Hepatocyte (in vitro differentiated cells): Measurements from ENCODE around the gene RFT1. TPM values are rescaled to one million over a fixed set of nuclear protein-coding genes. Genes with fewer than 3 reads are reported as not detected.

Experiments
- DNase-seq: peaks from one replicate; pipeline ENCODE4 v3.0.0-alpha.2; 2016; ENCODE audit warnings: low spot score
- H2AFZ ChIP-seq: fragments of 200-600 bp; sonication (generic); 2 replicates; pipeline ENCODE4 v1.6.0; 2016; ENCODE audit warnings: antibody characterized with exemption, mild to moderate bottlenecking
- H3K27ac ChIP-seq: fragments of 200-600 bp; sonication (generic); 2 replicates; pipeline ENCODE4 v1.5.1; 2016; ENCODE audit warnings: mild to moderate bottlenecking
- H3K27me3 ChIP-seq: fragments of 200-600 bp; sonication (generic); 2 replicates; pipeline ENCODE4 v1.6.1; 2016
- H3K36me3 ChIP-seq: fragments of 200-600 bp; sonication (generic); replicated peaks from 2 replicates; pipeline ENCODE4 v1.5.1; 2016; ENCODE audit warnings: low read depth; ENCODE audit not compliant: insufficient read depth
- H3K4me1 ChIP-seq: fragments of 200-600 bp; sonication (generic); 2 replicates; pipeline ENCODE4 v1.5.1; 2016; ENCODE audit warnings: mild to moderate bottlenecking, moderate library complexity; ENCODE audit not compliant: insufficient read depth
- H3K4me2 ChIP-seq: fragments of 200-600 bp; sonication (generic); 2 replicates; pipeline ENCODE4 v1.6.0; 2016
- H3K4me3 ChIP-seq: fragments of 200-600 bp; sonication (generic); 2 replicates; pipeline ENCODE4 v1.5.1; 2016; ENCODE audit warnings: mild to moderate bottlenecking
- H3K79me2 ChIP-seq: fragments of 200-600 bp; sonication (generic); 2 replicates; pipeline ENCODE4 v1.6.0; 2017; ENCODE audit warnings: mild to moderate bottlenecking
- H3K9me2 ChIP-seq: fragments of 200-600 bp; sonication (generic); replicated peaks from 2 replicates; pipeline ENCODE4 v1.6.0; 2017; ENCODE audit warnings: mild to moderate bottlenecking; ENCODE audit not compliant: insufficient read depth
- H3K9me3 ChIP-seq: fragments of 200-600 bp; sonication (generic); 2 replicates; pipeline ENCODE4 v1.5.1; 2016; ENCODE audit warnings: low read depth, mild to moderate bottlenecking
- H4K20me1 ChIP-seq: fragments of 200-600 bp; sonication (generic); 2 replicates; pipeline ENCODE4 v1.6.0; 2016; ENCODE audit warnings: mild to moderate bottlenecking; ENCODE audit not compliant: insufficient read depth, poor library complexity, severe bottlenecking
- EZH2 ChIP-seq: fragments of 200-600 bp; sonication (generic); IDR thresholded peaks from 2 replicates; pipeline ENCODE4 v1.6.1; 2016; ENCODE audit warnings: antibody characterized with exemption, mild to moderate bottlenecking, borderline replicate concordance
- EZH2phosphoT487 ChIP-seq: fragments of 200-600 bp; sonication (generic); IDR thresholded peaks from one replicate; pipeline ENCODE4 v1.6.1; 2018; ENCODE audit warnings: antibody characterized with exemption, mild to moderate bottlenecking, low read depth, moderate library complexity; ENCODE audit not compliant: unreplicated experiment, severe bottlenecking
- WGBS: methylation state at CpG from one replicate; pipeline ENCODE4 v1.1.6; 2016; ENCODE audit warnings: low lambda C conversion rate; ENCODE audit errors: missing lambda C conversion rate; 5-methylcytosine and 5-hydroxymethylcytosine counted together
- polyA plus RNA-seq: library from polyadenylated mRNA; unstranded; fragments of >200 nt; fragmentation: Nextera tagmentation; extraction: Ambion mirVana; gene quantifications from 2 replicates; pipeline ENCODE4 v1.2.1, GENCODE V29; 2016
- total RNA-seq: library from RNA; depleted of rRNA; stranded (reverse); fragments of >200 nt; gene quantifications from 2 replicates; pipeline ENCODE4 v1.2.3, GENCODE V29; 2014
- TF ChIP-seq, protein P1 (sequence below): fragments of 200-600 bp; sonication (generic); IDR thresholded peaks from 2 replicates; pipeline ENCODE4 v1.5.1; 2016; ENCODE audit warnings: antibody characterized with exemption, mild to moderate bottlenecking; ENCODE audit not compliant: poor library complexity

The RFT1 gene
- total and polyA plus RNA-seq, 2 experiments from 2014 or later, result 15.9 to 32.0 TPM

DNA sequence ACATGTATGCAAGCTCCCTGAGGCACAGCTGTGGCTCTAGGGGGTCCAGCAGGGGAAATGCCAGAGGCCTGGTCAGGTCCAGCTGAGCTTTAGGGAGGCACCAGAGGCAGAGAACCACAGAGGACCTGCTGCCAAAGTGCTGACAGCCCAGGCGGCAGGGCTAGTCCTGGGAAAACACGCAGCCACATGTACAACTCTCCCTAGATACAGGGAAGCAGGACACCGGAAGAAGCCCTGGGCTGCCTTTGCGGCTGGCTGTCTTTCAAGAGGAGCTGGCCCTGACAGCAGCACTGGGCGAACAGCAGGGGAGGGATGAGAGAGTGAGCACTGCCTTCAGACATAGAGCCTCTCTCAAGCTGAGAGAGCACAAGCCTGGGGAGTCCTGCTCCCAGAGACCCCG, 40.7 kb downstream of the RFT1 start:
- TF ChIP-seq EZH2phosphoT487, result no peak
- TF ChIP-seq EZH2, result no peak
- Histone ChIP-seq H4K20me1 (no peaks in the 10 kb centered on the region), H3K9me2 (no peaks in the 10 kb centered on the region), H3K27me3 (no peaks in the 10 kb centered on the region), H3K4me3 (no peak overlapping the region), H2AFZ (no peak overlapping the region), H3K27ac (no peak overlapping the region), H3K79me2 (no peaks in the 10 kb centered on the region), H3K36me3 (no peaks in the 10 kb centered on the region), H3K4me2 (no peak overlapping the region), H3K4me1 (peaks cover 15% of the 10 kb centered on the region), H3K9me3 (no peaks in the 10 kb centered on the region)
- 97% methylated on average over 6 of the region's 6 CpGs for WGBS
- DNase-seq, result no peak

DNA sequence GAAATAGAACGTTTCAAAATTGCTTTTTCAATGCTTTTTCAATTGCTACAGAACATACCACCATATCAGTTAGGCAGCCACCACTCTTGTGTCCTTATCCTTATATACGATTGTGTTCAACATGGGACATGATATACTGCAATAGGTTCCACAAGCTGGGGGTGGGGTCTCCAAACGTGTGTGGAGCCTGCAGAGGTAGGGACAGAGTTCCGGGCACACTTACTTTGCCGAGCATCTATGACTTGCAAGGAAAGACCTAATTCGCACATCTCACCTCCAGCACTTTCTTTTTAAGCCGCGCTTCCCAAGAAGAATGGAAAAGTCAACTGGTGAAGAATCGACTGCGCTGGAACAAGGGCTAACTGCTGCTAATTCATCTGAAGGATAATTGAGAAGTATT, 44.8 kb downstream of the RFT1 start:
- H3K4me2 ChIP-seq, result no peak overlapping the region
- no peaks in the 10 kb centered on the region for H3K9me3 ChIP-seq
- 87% methylated on average over 10 of the region's 10 CpGs for WGBS
- H4K20me1 ChIP-seq, result no peaks in the 10 kb centered on the region
- H3K9me2 ChIP-seq, result no peaks in the 10 kb centered on the region
- H3K4me1 ChIP-seq, result peaks cover 19% of the 10 kb centered on the region
- TF ChIP-seq, protein P1, sequence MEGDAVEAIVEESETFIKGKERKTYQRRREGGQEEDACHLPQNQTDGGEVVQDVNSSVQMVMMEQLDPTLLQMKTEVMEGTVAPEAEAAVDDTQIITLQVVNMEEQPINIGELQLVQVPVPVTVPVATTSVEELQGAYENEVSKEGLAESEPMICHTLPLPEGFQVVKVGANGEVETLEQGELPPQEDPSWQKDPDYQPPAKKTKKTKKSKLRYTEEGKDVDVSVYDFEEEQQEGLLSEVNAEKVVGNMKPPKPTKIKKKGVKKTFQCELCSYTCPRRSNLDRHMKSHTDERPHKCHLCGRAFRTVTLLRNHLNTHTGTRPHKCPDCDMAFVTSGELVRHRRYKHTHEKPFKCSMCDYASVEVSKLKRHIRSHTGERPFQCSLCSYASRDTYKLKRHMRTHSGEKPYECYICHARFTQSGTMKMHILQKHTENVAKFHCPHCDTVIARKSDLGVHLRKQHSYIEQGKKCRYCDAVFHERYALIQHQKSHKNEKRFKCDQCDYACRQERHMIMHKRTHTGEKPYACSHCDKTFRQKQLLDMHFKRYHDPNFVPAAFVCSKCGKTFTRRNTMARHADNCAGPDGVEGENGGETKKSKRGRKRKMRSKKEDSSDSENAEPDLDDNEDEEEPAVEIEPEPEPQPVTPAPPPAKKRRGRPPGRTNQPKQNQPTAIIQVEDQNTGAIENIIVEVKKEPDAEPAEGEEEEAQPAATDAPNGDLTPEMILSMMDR, result no peak
- no peak for TF ChIP-seq EZH2phosphoT487
- TF ChIP-seq EZH2, result no peak
- H3K27me3 ChIP-seq, result no peaks in the 10 kb centered on the region
- no peak overlapping the region for H3K4me3 ChIP-seq
- no peaks in the 10 kb centered on the region for H3K36me3 ChIP-seq
- DNase-seq, result no peak
- no peak overlapping the region for H2AFZ ChIP-seq
- H3K27ac ChIP-seq, result no peak overlapping the region
- H3K79me2 ChIP-seq, result no peaks in the 10 kb centered on the region

DNA sequence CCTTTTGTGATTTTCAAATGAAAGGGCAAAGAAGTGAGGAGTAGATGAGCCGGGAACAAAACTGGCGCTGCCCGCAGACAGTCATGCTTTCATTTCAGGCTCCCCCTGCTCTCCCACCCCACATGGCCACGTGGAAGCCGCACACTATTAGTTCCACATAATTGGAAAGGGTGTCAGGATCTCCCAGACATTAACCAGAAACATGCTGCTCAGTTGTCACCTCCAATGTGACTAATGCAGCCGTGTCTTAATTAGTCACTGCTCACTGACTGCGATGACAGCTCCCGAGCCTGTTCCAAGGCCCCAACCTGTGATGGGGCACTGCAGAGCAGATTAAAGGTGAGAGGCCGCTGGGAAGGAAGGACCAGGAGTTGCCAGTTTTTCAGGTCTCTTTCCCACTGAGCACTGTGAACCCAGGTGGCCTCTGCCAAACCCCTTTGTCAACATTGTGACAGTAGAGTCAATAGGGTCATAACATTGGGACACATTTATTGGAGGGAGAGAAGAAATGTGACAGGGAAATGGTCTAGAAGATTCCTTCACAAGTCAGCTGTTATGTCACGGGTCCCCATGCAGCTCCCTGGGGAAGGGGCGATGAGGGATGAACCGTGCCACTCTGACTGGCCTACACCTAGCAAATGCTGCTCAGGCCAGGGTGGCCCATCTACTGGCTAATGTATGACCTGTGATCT, 45.8 kb downstream of the RFT1 start:
- Histone ChIP-seq H4K20me1 (no peaks in the 10 kb centered on the region), H3K27ac (peak overlapping the region; percentile 50), H3K9me3 (no peaks in the 10 kb centered on the region), H3K79me2 (no peaks in the 10 kb centered on the region), H3K4me3 (no peak overlapping the region), H3K4me2 (no peak overlapping the region), H2AFZ (no peak overlapping the region), H3K36me3 (no peaks in the 10 kb centered on the region), H3K4me1 (peaks cover 19% of the 10 kb centered on the region), H3K27me3 (no peaks in the 10 kb centered on the region), H3K9me2 (no peaks in the 10 kb centered on the region)
- TF ChIP-seq EZH2phosphoT487 (no peak), EZH2 (no peak)
- TF ChIP-seq, protein P1, result no peak
- DNase-seq, result peak; percentile 49
- 68% methylated on average over 12 of the region's 12 CpGs for WGBS

DNA sequence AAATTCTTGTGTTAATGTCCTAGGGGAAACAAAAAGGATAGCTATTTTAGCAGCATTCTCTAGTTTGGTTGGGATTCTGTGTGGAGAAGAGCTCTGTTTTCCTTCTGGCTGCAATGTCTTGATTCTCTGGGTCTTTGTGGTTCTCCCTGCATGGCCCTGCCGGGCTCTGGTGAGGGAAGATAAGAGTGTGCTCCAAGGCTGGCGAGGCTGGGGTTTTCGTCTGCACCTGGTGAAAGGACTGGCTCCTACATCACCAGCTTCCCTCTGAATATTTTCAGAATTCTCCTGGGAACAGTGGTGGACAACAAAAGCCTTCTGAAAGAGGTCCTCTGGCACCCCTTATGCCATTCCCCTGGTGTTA, 46.3 kb downstream of the RFT1 start:
- Histone ChIP-seq H3K9me2 (no peaks in the 10 kb centered on the region), H3K4me2 (no peak overlapping the region), H3K36me3 (no peaks in the 10 kb centered on the region), H2AFZ (no peak overlapping the region), H3K4me1 (peaks cover 19% of the 10 kb centered on the region), H3K27me3 (no peaks in the 10 kb centered on the region), H4K20me1 (no peaks in the 10 kb centered on the region), H3K27ac (peak overlapping the region; percentile 50), H3K79me2 (no peaks in the 10 kb centered on the region), H3K4me3 (no peak overlapping the region), H3K9me3 (no peaks in the 10 kb centered on the region)
- TF ChIP-seq EZH2phosphoT487, result no peak
- TF ChIP-seq, protein P1, result no peak
- no peak for TF ChIP-seq EZH2
- 68% methylated on average over 3 of the region's 3 CpGs for WGBS
- no peak for DNase-seq
